Activated T-cell treated with anti-CD3 and anti-CD28 coated beads, Interleukin-2, amount 50 U/mL, for 48 hours (primary cell): ENCODE results near the gene DLD.
"Not testable (repeated sequence)": the region's sequence is repeated elsewhere in the genome, so short reads cannot be mapped to it uniquely, and the experiment has no call there.

Experiments
- DNase-seq, 2 experiments: peaks; one replicate each; pipeline ENCODE4 v3.0.0-alpha.2; 2020

Gene DLD

DNA sequence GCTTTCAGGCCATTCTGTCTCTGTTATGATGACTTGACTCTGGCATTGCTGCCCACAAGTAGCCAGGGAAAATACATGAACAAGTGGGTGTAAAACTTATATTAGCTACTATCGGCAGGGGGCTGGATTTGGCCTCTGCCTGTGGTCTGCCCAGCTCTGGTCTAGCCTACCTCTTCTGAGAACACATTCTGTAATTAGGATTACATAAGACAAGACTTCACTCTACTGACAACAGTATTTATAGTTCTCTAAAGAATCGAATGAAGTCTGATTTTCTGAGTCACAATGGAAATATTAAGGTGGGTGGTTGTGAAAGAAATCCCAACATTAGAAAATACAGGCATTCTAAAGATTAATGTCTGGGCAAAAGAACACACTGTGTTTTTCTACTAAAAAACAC lies 55.5 kb downstream of the DLD start:
- no peak for DNase-seq

DNA sequence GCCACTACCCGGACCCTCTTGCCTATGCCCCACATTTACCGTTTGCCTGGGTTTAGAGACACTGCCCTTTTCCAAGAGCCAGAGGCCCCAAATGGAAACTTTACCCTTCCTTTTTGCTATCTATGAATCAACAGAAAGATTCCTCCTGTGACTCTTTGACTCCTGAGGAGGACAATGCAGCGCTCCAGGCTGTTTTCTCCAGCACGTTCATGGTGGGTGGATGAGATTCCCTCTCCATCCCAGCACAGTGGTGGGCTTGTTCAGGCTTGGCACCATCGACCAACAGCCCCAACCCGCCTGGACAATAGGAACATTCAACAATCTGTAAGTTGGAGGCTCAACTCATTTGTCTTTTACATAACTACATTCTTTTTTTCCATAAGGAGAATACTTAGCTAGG lies 55.9 kb downstream of the DLD start:
- DNase-seq: no peak

DNA sequence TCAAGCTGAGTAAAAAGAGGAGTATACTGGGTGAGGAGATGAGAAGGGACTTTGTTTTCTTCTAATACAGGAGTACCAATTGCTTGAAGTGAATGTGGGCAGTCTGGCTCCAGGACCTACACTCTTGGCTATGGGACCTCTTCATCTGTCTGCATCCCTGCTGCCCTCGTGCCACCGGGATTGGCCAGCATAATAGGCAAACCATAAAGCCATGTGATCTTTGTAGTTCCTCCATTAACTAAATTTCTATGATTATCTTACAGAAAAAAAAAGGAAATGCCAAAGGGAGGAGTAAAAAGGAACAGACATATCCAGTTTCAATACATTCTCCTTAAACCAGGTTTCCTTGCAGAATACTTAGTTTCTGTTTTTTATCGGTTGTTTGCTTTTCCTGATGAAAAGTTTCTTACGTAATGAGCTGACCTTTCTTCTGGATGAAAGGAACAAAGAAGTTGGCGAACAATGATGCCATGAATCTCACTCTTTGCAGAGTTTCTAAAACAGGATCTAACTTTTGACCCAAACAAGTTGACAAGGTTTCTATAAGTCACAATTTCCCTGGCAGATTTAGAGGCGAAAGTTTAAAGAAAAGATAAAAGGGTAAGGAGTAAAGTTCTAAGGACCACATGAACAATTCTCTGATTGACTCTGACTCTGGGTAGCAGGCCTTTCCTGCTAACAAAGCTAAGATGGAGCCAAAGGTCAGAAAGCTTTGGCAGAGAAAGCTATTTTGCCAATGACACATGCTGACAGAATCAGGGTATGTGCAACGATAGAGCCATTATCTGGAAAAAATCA lies 57.9 kb downstream of the DLD start:
- no peak for DNase-seq

DNA sequence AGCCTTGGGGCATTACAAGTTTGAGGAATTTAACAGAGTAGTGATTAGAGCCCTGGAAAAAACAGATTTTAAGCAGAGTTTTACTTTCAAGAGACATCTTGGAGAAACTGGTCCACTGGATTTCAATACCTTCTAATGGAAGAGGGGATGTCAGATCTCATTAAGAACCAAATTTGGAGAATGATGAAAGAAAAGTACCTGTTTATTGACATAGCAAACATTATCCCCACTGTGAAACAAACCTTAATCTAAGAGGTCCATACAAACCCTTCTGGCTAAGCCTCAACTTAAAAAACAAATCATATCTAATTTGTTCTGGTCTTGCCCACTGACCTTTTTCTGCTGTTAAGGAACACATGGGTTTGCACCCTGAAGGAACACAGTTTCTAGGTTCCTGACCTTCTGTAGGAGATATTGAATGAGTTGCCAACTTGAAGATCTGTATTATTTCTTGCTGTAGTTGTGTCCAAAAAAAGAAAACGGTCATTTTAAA lies 58.5 kb downstream of the DLD start:
- DNase-seq: no peak

DNA sequence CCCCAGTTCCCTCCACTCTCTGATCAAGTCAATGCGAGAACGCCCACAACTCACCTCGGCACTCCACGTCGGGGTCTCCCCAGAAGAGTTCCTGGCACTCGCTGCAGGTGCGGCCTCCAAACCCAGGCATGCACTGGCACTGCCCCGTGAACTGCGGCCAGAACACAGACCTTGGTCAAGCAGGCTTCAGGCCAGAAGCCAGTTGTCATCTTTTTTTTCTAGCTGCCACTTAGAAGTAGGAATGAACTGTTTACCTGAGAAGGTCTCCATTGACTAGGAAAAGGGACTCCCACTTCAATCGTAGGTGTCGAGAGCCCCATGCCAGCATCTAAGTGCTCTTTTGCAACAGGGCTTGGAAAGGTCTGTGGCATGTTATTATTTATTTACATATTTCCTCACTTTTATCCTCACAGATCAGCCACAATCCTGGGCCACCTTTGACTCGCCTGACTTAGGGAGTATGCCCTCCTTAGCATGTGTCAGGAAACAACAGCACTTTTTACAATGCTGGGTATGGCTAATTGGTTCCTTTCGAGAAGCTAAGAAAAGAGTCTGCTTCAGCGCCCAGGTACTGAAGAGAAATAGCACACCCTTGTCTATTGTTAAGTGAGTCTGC lies 60.3 kb downstream of the DLD start:
- DNase-seq: no peak

DNA sequence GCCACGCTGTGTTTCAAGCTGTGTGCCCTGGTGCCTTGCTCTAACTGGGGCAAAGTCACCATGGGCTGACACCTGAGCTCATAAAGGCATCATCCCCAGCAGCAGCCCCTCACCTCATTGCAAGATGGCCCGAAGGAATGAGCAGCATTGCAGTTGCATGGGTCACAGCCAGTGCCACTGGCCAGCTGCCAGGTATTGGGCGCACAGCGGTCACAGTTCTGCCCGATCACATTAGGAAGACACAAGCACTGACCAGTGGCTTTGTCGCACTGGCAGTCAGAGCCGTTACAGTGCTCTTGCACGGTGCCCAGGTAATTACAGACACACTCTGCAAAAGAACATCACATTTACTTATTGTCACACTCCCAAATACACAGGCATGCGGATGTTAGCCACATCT lies 60.9 kb downstream of the DLD start:
- no peak for DNase-seq

DNA sequence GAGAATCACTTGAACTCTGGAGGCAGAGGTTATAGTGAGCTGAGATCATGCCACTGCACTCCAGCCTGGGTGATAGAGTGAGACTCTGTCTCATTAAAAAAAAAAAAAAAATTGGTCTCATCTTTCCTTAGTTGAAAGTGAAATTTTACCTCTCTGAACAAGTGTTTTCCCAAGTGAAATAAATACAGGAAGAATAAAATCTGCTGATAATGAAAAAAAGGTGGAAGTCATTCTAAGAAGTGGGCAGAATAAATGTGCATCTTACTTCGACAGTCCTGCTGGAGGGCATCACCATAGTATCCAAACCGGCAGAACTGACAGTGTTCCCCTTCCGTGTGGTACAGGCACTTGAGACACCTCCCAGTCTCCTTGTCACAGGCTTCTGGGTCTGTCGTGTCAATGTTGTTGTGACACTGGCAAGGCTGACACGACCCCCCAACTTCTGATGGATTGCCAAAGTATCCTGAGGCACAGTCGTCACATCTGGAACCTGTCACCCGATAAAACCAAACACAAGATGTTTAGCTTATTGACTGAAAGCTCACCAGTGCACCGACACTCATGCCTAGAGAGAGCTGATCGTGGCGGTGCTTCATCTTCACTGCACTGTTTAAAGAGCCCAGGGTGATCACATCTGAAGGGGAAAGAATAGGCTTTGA lies 62.4 kb downstream of the DLD start:
- no peak for DNase-seq

DNA sequence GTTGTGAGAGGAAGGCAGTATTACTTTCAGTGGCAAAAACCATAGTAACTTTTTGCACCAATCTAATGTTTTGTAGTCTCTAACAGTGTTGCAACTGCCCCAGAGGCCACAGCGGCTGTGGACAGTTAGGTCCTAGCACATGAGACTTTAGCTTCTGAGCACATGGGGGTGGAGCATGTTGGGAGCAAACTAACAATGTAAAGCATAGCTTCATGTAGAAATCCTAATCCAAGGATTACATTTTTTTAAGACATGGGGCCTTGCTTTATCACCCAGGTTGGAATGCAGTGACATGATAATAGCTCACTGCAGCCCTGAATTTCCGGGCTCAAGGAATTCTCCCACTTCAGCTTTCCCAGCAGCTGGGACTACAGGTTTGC lies 62.9 kb downstream of the DLD start:
- no peak for DNase-seq

DNA sequence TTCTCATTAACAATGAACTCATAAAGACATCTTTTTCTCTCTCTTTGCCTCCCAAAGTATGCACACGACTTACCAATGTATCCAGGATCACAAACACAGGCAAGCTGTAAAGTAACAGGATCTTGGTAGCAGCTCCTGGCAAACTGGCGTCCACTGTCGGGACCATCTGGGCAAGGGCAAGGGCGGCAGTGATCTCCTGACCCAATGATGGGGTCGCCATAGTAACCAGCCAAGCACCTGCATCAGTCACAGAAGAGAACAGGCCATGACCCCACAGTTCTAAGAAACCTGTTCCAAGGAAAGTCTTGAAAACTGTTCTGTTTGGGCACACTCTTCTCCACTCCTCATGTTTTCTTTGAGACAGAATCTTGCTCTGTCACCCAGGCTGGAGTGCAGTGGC lies 64.4 kb downstream of the DLD start:
- DNase-seq: no peak

DNA sequence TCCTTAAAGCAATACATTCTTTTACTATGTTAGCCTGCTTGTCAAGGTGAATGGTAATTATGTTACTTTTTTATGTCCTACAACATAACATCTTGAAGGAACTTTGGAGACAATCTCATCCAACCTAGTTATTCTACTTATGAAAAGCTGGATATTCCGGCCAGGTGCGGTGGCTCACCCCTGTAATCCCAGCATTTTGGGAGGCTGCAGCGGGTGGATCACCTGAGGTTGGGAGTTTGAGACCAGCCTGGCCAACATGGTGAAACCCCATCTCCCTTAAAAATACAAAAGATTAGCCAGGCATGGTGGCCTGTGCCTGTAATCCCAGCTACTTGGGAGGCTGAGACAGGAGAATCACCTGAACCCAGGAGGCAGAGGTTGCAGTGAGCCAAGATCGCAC lies 66.0 kb downstream of the DLD start:
- not testable (repeated sequence) for DNase-seq

DNA sequence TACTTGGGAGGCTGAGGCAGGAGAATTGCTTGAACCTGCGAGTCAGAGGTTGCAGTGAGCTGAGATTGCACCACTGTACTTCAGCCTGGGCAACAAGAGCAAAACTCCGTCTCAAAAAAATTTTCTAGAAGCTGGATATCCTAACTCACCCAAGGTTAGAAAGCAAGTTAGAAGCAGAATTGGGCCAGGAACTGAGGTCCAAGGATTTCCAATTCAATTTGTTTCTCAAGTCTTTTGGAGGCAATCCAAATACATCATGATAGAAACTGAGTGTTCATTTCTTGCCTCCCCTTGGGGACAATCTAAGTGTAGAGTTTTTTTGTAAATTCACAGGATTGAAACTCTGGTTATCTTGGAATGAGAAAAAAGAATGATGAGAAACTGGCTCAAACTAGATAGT lies 66.5 kb downstream of the DLD start:
- DNase-seq: no peak

DNA sequence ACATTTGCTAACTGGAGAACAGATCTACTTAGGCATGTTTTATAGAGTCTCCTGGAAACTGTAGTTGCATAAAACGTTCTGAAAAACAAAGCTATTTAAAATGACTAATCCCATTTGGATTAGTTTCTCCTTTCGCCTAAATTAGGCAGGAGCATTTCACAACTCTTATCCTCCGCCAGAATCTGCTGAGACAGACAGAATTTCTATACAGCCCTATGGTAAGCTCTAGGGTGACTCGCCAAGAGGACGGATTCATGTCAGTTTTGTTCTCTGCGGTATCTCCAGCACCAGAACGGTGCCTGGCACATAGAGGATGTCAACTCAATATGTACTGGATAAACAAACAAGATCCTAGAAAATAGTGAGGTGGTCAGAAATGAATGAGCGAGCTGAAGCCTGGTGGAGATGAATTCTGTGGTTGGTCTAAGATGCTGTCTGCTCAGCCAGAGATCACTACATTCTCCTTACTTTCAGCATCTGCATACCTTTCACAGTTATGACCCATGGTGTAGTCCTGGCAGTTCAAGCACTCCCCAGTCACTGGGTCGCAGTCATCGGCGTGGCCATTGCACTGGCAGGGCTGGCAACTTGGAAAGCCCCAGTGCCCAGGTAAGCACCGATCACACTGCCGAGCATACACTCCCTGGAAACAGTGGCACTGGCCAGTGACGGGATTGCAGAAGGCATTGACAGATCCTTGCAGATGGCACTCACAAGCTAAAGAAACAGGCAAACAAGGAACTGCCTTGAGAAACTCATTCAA lies 68.0 kb downstream of the DLD start:
- no peak for DNase-seq

DNA sequence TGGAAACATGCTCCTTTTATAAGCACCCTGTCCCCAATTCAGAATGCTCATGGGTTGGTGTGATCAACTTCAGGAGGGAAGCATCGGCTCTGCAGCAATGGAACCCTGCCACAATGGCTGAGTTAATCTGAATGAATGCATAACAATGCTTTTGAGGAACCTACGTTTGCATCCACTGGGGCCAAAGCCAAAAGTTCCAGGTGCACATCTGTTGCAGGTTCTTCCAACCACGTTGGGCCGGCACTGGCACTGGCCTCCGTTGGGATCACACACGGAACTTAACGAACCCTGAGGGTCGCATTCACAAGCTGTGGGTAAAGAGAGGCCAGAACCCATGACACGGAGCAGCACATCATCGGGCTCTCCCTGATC lies 68.5 kb downstream of the DLD start:
- no peak for DNase-seq

DNA sequence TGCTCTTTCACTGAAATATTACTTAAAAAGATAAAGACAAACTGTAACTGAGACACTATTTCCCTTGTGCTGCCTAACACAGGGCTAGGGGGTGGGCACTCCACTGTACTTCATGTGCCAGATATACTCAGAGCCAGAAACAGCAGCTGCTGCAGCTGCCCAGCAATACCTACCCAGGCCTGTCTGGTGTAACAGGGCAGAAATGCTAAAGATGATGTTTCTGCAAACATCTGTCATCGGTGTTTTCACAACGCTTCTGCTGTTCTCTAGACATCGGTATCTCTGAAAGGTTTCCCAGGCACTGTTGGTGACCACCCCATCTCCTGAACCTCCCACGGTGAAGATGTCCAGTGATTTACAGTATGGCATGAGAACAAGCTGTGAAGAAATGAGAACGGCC lies 69.3 kb downstream of the DLD start:
- DNase-seq: no peak

DNA sequence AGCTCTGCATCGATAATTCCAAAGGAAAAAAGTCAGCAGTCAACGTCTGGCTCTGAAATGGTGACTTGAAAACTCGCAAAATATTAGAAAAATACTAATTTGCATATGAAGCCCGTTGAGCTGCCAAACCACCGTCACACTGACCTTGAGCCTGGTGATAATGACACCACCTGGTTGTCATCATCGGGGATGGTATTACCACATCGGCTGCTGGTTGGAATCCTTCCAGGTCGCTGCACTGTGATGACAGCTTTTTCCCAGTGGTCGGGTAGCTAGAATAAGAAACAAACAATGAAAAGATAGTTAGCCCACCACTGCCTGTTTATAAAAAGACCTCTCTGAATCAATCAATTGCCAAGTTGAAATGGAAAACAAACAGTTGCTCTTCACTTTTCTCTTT lies 70.4 kb downstream of the DLD start:
- DNase-seq: no peak

DNA sequence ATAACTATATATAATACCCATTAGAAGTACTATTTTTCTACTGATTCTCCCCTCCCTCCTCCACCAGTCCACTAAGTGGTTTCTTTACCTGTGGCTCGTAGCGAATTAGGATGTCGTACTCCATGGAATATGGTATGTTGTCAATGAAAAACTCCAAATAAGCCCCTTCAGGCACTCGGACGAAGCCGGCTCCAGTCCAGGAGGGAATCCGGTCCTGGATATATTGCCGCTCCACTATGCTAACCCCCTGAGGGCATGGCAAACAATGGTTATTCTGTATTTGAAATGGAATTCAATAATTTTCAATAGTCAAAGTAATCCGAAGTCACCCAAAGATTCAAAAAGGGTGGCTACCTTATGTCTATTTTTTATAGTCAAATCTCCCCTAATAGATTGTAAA lies 71.8 kb downstream of the DLD start:
- DNase-seq: no peak

DNA sequence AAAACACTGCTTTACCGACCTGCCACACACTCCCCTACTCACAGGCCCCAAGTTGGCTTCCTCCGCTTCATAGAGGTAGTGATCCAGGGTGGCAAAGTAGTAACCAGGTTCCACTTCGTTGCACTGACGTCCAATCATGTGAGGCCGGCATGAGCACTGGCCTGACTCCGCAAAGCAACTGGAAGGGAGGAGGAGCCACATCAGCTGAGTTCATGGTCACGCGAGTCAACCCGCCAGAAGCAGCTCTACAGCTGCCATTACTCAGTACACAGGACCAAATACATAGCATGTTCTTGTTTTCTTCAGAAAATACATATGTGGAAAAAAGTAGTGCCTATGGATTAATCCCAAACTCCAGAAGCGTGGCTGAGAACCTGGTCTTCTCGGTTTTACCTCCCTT lies 73.5 kb downstream of the DLD start:
- DNase-seq: no peak

DNA sequence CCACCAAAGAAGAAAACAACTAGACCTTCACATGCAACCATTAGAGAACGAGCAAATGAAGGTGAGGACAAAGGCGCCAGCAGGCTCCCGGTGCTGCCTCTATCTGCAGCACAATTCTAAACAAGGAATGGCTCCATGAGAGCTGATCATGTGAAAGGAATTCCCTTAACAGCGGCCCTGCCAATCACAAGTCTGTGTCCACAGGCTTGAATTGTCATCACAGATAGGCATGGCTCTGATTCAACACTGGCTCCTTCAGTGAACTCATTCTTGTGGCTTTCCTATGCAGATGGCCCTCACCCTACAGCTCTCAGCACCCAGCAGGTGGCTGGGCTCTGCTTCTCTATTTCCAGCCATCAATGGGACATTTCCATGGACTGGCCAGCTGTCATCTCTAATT lies 75.7 kb downstream of the DLD start:
- no peak for DNase-seq

DNA sequence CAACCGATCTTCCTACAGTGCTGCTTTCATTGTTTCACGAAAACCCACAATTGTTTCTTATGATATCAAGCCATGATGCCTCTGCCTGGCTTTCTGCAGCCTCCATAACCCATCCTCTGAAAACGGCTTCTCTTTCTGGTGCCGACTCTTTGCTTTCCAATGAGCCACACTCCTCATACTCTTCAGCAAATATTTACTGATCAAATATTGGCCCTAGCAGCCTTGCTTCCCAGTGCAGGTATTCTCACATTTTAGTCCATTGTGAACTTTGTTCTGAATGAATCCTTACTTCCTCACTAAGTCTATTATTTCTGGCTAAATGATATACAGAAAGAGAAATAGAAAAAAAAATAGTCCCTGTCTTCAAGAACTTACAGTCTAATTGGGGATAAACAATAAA lies 76.4 kb downstream of the DLD start:
- DNase-seq: no peak

DNA sequence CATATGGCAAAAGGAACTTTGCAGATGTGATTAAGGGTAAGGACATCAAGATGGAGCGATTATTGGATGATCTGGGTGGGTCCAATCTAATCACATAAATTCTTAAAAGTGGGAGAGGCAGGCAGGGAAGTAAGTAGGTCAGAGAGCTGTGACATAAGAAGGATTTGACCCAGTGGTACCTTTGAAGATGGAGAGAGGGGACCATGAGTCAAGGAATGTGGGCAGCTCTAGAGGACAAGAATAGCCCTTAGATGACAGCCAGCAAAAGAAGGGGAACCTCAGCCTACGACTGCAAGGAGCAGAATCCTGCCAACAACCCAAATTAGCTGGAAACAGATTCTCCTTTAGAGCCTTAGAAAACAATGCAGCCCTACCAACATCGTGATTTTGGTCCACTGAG lies 77.5 kb downstream of the DLD start:
- DNase-seq: no peak

DNA sequence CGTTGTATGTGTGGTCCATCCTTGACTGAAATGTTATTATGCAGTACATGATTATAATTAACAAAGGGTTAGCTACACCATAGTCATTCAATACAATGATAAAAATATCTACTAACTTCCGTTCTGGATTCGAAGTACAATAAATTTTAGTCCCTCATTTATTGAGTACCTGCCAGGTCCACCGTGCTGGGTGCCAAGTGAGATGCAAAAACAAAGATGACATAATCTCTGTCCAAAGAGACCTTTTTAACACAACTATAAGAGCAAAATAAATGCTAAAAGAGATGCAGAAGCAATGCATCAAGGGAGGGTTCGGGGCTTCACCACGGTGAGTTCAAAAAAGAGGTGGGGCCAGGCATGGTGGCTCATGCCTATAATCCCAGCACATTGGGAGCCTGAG lies 78.9 kb downstream of the DLD start:
- DNase-seq: no peak
